NT2/D1 (cell line): Measurements from ENCODE around the gene PAK3.
A peak's percentile ranks its signal among the peaks of the same experiment; 100 is the strongest.

Source experiments
- DNase-seq: peaks from one replicate; pipeline ENCODE4 v3.0.0-alpha.2; 2011; ENCODE audit warnings: low read depth, low spot score
- H3K27me3 ChIP-seq: 2 replicates; pipeline ENCODE4 v1.6.0; 2011; ENCODE audit warnings: mild to moderate bottlenecking; ENCODE audit not compliant: insufficient read length, insufficient read depth
- H3K36me3 ChIP-seq: 2 replicates; pipeline ENCODE4 v1.6.1; 2011; ENCODE audit warnings: mild to moderate bottlenecking, low read length, mixed read lengths; ENCODE audit not compliant: insufficient read depth, insufficient read length
- H3K4me1 ChIP-seq: 2 replicates; pipeline ENCODE4 v1.5.1; 2011; ENCODE audit not compliant: insufficient read depth, insufficient read length
- H3K4me3 ChIP-seq: 2 replicates; pipeline ENCODE4 v1.5.1; 2011; ENCODE audit warnings: low read depth; ENCODE audit not compliant: insufficient read length
- H3K9ac ChIP-seq: 2 replicates; pipeline ENCODE4 v1.6.0; 2011; ENCODE audit warnings: low read depth; ENCODE audit not compliant: insufficient read length
- H3K9me3 ChIP-seq: 2 replicates; pipeline ENCODE4 v1.5.1; 2011; ENCODE audit warnings: mild to moderate bottlenecking, low read length; ENCODE audit not compliant: insufficient read depth
- SUZ12 ChIP-seq: IDR thresholded peaks from 2 replicates; pipeline ENCODE4 v1.6.1; 2011; ENCODE audit not compliant: insufficient read length, insufficient read depth; ENCODE audit errors: extremely low read depth
- YY1 ChIP-seq: IDR thresholded peaks from 2 replicates; pipeline ENCODE4 v1.6.1; 2011; ENCODE audit not compliant: insufficient read length, insufficient read depth
- ZNF274 ChIP-seq: IDR thresholded peaks from 2 replicates; pipeline ENCODE4 v1.6.1; 2011; ENCODE audit warnings: mild to moderate bottlenecking, low read depth, low read length

Gene PAK3

GRCh38 chrX:111207851-111208250 is 111.9 kb downstream of the PAK3 start:
- DNase-seq: no peak
- Histone ChIP-seq H3K4me3 (no peak overlapping the region), H3K27me3 (no peaks in the 10 kb centered on the region), H3K9ac (no peak overlapping the region), H3K4me1 (no peaks in the 10 kb centered on the region), H3K9me3 (no peaks in the 10 kb centered on the region), H3K36me3 (no peaks in the 10 kb centered on the region)
- no peak for TF ChIP-seq YY1
- TF ChIP-seq SUZ12: no peak
- TF ChIP-seq ZNF274: no peak

- no peak for DNase-seq
- Histone ChIP-seq H3K36me3 (no peaks in the 10 kb centered on the region), H3K9ac (no peak overlapping the region), H3K4me1 (no peaks in the 10 kb centered on the region), H3K27me3 (no peaks in the 10 kb centered on the region), H3K9me3 (no peaks in the 10 kb centered on the region), H3K4me3 (no peak overlapping the region)
- no peak for TF ChIP-seq ZNF274
- TF ChIP-seq SUZ12: no peak
- TF ChIP-seq YY1: no peak
These were observed 120.4 kb downstream of the PAK3 start for GRCh38 chrX:111216293-111216801.

- Histone ChIP-seq H3K9me3 (no peaks in the 10 kb centered on the region), H3K36me3 (peaks cover 2% of the 10 kb centered on the region), H3K4me3 (no peak overlapping the region), H3K27me3 (no peaks in the 10 kb centered on the region), H3K4me1 (no peaks in the 10 kb centered on the region), H3K9ac (no peak overlapping the region)
- no peak for DNase-seq
- no peak for TF ChIP-seq YY1
- no peak for TF ChIP-seq ZNF274
- no peak for TF ChIP-seq SUZ12
These were observed 148.3 kb downstream of the PAK3 start for GRCh38 chrX:111244235-111244750.

GRCh38 chrX:111254896-111255693 is 159.1 kb downstream of the PAK3 start:
- no peaks in the 10 kb centered on the region for H3K9me3 ChIP-seq
- no peak overlapping the region for H3K4me3 ChIP-seq
- DNase-seq: peak; percentile 13
- TF ChIP-seq SUZ12: no peak
- H3K4me1 ChIP-seq: no peaks in the 10 kb centered on the region
- H3K27me3 ChIP-seq: no peaks in the 10 kb centered on the region
- no peaks in the 10 kb centered on the region for H3K36me3 ChIP-seq
- H3K9ac ChIP-seq: no peak overlapping the region

- Histone ChIP-seq H3K36me3 (no peaks in the 10 kb centered on the region), H3K27me3 (no peaks in the 10 kb centered on the region), H3K9me3 (no peaks in the 10 kb centered on the region), H3K4me1 (no peaks in the 10 kb centered on the region), H3K4me3 (no peak overlapping the region), H3K9ac (no peak overlapping the region)
- TF ChIP-seq ZNF274: no peak
- TF ChIP-seq SUZ12: no peak
- TF ChIP-seq YY1: no peak
- no peak for DNase-seq
These were observed 161.7 kb downstream of the PAK3 start for GRCh38 chrX:111257733-111258132.

- no peak overlapping the region for H3K9ac ChIP-seq
- no peak for DNase-seq
- no peaks in the 10 kb centered on the region for H3K36me3 ChIP-seq
- TF ChIP-seq ZNF274 (no peak), SUZ12 (no peak), YY1 (no peak)
- H3K4me3 ChIP-seq: no peak overlapping the region
- no peaks in the 10 kb centered on the region for H3K4me1 ChIP-seq
- no peaks in the 10 kb centered on the region for H3K27me3 ChIP-seq
- no peaks in the 10 kb centered on the region for H3K9me3 ChIP-seq
These were observed 163.6 kb downstream of the PAK3 start for GRCh38 chrX:111259559-111259958.

GRCh38 chrX:111260451-111260850 is 164.5 kb downstream of the PAK3 start:
- Histone ChIP-seq H3K4me1 (no peaks in the 10 kb centered on the region), H3K9ac (no peak overlapping the region), H3K36me3 (no peaks in the 10 kb centered on the region), H3K27me3 (no peaks in the 10 kb centered on the region), H3K9me3 (no peaks in the 10 kb centered on the region), H3K4me3 (no peak overlapping the region)
- TF ChIP-seq YY1 (no peak), SUZ12 (no peak), ZNF274 (no peak)
- no peak for DNase-seq
